Erythroblast (primary cell): Measurements from ENCODE around the gene HSD17B2.

ENCODE experiments used
- GATA1 ChIP-seq: IDR thresholded peaks from 2 replicates; pipeline ENCODE4 v1.6.1; 2011; ENCODE audit warnings: low read depth, mild to moderate bottlenecking, control low read depth, low read length, moderate library complexity
- POLR2A ChIP-seq: IDR thresholded peaks from 2 replicates; pipeline ENCODE4 v1.6.1; 2011; ENCODE audit warnings: mild to moderate bottlenecking, low read length

GRCh38 chr16:82034981-82035612, at the start of gene HSD17B2:
- TF ChIP-seq POLR2A (no peak), GATA1 (no peak)
